GM12891 (cell line): ENCODE data around the gene FLT1.

Source experiments
- POLR2A ChIP-seq: IDR thresholded peaks from 2 replicates; pipeline ENCODE4 v1.6.1; 2011; ENCODE audit warnings: low read depth, low read length, control low read depth
- SPI1 ChIP-seq: IDR thresholded peaks from 2 replicates; pipeline ENCODE4 v1.6.1; 2011; ENCODE audit warnings: low read depth, low read length, control low read depth

GRCh38 chr13:28449826-28450773 is 44.8 kb downstream of the FLT1 start:
- TF ChIP-seq POLR2A (no peak), SPI1 (peak; percentile 13; the same call in 1 of the 2 replicates)
